H1 (cell line): ENCODE data around the gene LAMB1. TPM values are rescaled to one million over a fixed set of nuclear protein-coding genes. Genes with fewer than 3 reads are reported as not detected.

Experiments
- CTCF ChIA-PET: fragments of 300-600 bp; sonication (Branson Sonifier 250); formaldehyde crosslinking; loops from one replicate; lab custom pipeline; 2021; ENCODE audit not compliant: partially characterized antibody; lab: Charles Lee
- POLR2A ChIA-PET: fragments of 300-600 bp; sonication (Branson Sonifier 250); formaldehyde crosslinking; loops from one replicate; lab custom pipeline; 2021; ENCODE audit warnings: inconsistent platforms; ENCODE audit not compliant: partially characterized antibody; lab: Charles Lee
- DNase-seq, 2 experiments: peaks; one replicate each; pipeline versions ENCODE4 v3.0.0 to v3.0.0-alpha.2; 2010 to 2022; ENCODE audit warnings: low spot score in 2 of 2, low read depth in 1 of 2, mixed read lengths in 1 of 2
- FAIRE-seq: peaks from 2 replicates; lab custom pipeline; 2011; peaks lifted over from hg19 to GRCh38; lab: Jason Lieb, UNC
- H2AFZ ChIP-seq: 2 replicates; pipeline ENCODE4 v1.8.1; 2012; ENCODE audit warnings: low read length, inconsistent platforms
- H2AK5ac ChIP-seq: 2 replicates; pipeline ENCODE4 v1.6.1; 2013; ENCODE audit warnings: low read depth, low read length
- H2BK120ac ChIP-seq: replicated peaks from 2 replicates; pipeline ENCODE3; 2013; ENCODE audit warnings: low read depth, low read length, inconsistent platforms
- H2BK12ac ChIP-seq: 2 replicates; pipeline ENCODE4 v1.6.1; 2013; ENCODE audit warnings: low read depth, low read length
- H2BK15ac ChIP-seq: 2 replicates; pipeline ENCODE4 v1.6.1; 2013; ENCODE audit warnings: low read length
- H2BK20ac ChIP-seq: 2 replicates; pipeline ENCODE4 v1.6.1; 2013; ENCODE audit warnings: low read length
- H2BK5ac ChIP-seq: 2 replicates; pipeline ENCODE4 v1.6.1; 2013; ENCODE audit warnings: low read depth, low read length
- H3K14ac ChIP-seq: 2 replicates; pipeline ENCODE4 v1.6.1; 2013; ENCODE audit warnings: inconsistent platforms; ENCODE audit not compliant: insufficient read length
- H3K18ac ChIP-seq: 2 replicates; pipeline ENCODE4 v1.6.1; 2013; ENCODE audit warnings: low read length; ENCODE audit errors: extremely low read depth
- H3K23ac ChIP-seq: 2 replicates; pipeline ENCODE4 v1.6.1; 2013; ENCODE audit warnings: inconsistent platforms; ENCODE audit not compliant: insufficient read length
- H3K23me2 ChIP-seq: 2 replicates; pipeline ENCODE4 v1.6.1; 2013; ENCODE audit warnings: low read depth, low read length
- H3K27ac ChIP-seq: 2 replicates; pipeline ENCODE4 v1.6.1; 2011; ENCODE audit warnings: low read depth, low read length, inconsistent platforms
- H3K27me3 ChIP-seq, 4 experiments: replicated peaks in 1 of 4; 1 replicate in 1 of 4; 2 replicates in 3 of 4; pipeline versions ENCODE4 v1.6.1 to v1.8.1; 2011 to 2013; ENCODE audit warnings: low read length in 3 of 4, mild to moderate bottlenecking in 3 of 4, inconsistent platforms in 2 of 4, mixed read lengths in 2 of 4, moderate library complexity in 1 of 4; ENCODE audit not compliant: control insufficient read depth in 3 of 4, insufficient read depth in 3 of 4; ENCODE audit errors: extremely low read depth in 1 of 4
- H3K36me3 ChIP-seq, 4 experiments: 2 replicates each; pipeline versions ENCODE4 v1.6.1 to v1.8.1; 2011 to 2013; ENCODE audit warnings: mild to moderate bottlenecking in 4 of 4, low read length in 3 of 4, moderate library complexity in 2 of 4, control low read depth in 1 of 4, inconsistent platforms in 1 of 4; ENCODE audit not compliant: insufficient read depth in 4 of 4, control insufficient read depth in 2 of 4
- H3K4ac ChIP-seq: replicated peaks from 2 replicates; pipeline ENCODE3; 2013; ENCODE audit warnings: low read length, low read depth, mixed read lengths, inconsistent platforms; ENCODE audit not compliant: insufficient read length
- H3K4me1 ChIP-seq, 4 experiments: replicated peaks in 1 of 4; 1 replicate in 1 of 4; 2 replicates in 3 of 4; pipeline versions ENCODE4 v1.6.1 to v1.8.1; 2011 to 2013; ENCODE audit warnings: low read length in 3 of 4, inconsistent platforms in 2 of 4, mixed read lengths in 1 of 4; ENCODE audit not compliant: insufficient read depth in 4 of 4, control insufficient read depth in 3 of 4
- H3K4me2 ChIP-seq, 2 experiments: 2 replicates each; pipeline versions ENCODE4 v1.6.1 to v1.8.1; 2011 to 2013; ENCODE audit warnings: low read depth in 2 of 2, low read length in 2 of 2, control low read depth in 1 of 2, inconsistent platforms in 1 of 2, mild to moderate bottlenecking in 1 of 2; ENCODE audit not compliant: insufficient read depth in 1 of 2
- H3K4me3 ChIP-seq, 4 experiments: fragments of 200-600, 300-600 bp in 1 of 4; sonication (generic), shearing (Covaris generic), sonication (Bioruptor Twin) in 1 of 4; 2 replicates each; pipeline versions ENCODE4 v1.5.1 to v1.8.1; 2011 to 2016; ENCODE audit warnings: low read length in 4 of 4, low read depth in 3 of 4, control low read depth in 2 of 4, inconsistent platforms in 2 of 4, mild to moderate bottlenecking in 2 of 4, mixed read lengths in 1 of 4, moderate library complexity in 1 of 4; ENCODE audit not compliant: insufficient read depth in 2 of 4; ENCODE audit errors: extremely low read depth in 1 of 4
- H3K56ac ChIP-seq: replicated peaks from 2 replicates; pipeline ENCODE3; 2013; ENCODE audit warnings: low read depth, mild to moderate bottlenecking, mixed read lengths, low read length, inconsistent platforms; ENCODE audit not compliant: insufficient read length
- H3K79me1 ChIP-seq: 2 replicates; pipeline ENCODE4 v1.6.1; 2013; ENCODE audit warnings: low read depth, low read length, control low read depth
- H3K79me2 ChIP-seq, 2 experiments: 2 replicates each; pipeline versions ENCODE4 v1.6.1 to v1.8.1; 2012 to 2013; ENCODE audit warnings: low read length in 2 of 2, mild to moderate bottlenecking in 2 of 2, inconsistent platforms in 1 of 2; ENCODE audit not compliant: insufficient read depth in 2 of 2, control insufficient read depth in 1 of 2
- H3K9ac ChIP-seq, 4 experiments: replicated peaks in 1 of 4; 1 replicate in 1 of 4; 2 replicates in 3 of 4; pipeline versions ENCODE4 v1.6.1 to v1.8.1; 2011 to 2013; ENCODE audit warnings: low read depth in 3 of 4, low read length in 3 of 4, control low read depth in 2 of 4, mild to moderate bottlenecking in 2 of 4, moderate library complexity in 2 of 4, inconsistent platforms in 1 of 4; ENCODE audit errors: extremely low read depth in 1 of 4
- H3K9me3 ChIP-seq, 2 experiments: 2 replicates each; pipeline versions ENCODE4 v1.6.1 to v1.8.1; 2012 to 2013; ENCODE audit warnings: mild to moderate bottlenecking in 2 of 2, moderate library complexity in 2 of 2, control low read depth in 1 of 2, inconsistent platforms in 1 of 2, low read depth in 1 of 2, low read length in 1 of 2, mixed read lengths in 1 of 2; ENCODE audit not compliant: insufficient read depth in 2 of 2
- H4K20me1 ChIP-seq, 2 experiments: replicated peaks in 1 of 2; 2 replicates each; pipeline versions ENCODE3 to v1.8.1; 2011 to 2013; ENCODE audit warnings: inconsistent platforms in 2 of 2, low read length in 2 of 2, mild to moderate bottlenecking in 1 of 2; ENCODE audit not compliant: insufficient read depth in 2 of 2, control insufficient read depth in 1 of 2
- H4K5ac ChIP-seq: 2 replicates; pipeline ENCODE4 v1.6.1; 2013; ENCODE audit warnings: low read length, low read depth, mixed read lengths, inconsistent platforms; ENCODE audit not compliant: insufficient read length
- H4K8ac ChIP-seq: 2 replicates; pipeline ENCODE4 v1.8.0; 2013; ENCODE audit warnings: mild to moderate bottlenecking, moderate library complexity, low read length, inconsistent platforms; ENCODE audit not compliant: insufficient read depth; ENCODE audit errors: extremely low read depth
- H4K91ac ChIP-seq: replicated peaks from 2 replicates; pipeline ENCODE3; 2013; ENCODE audit warnings: low read length, mixed read lengths, inconsistent platforms; ENCODE audit not compliant: insufficient read length
- GABPA ChIP-seq: IDR thresholded peaks from 2 replicates; pipeline ENCODE4 v1.6.1; 2011; ENCODE audit warnings: mild to moderate bottlenecking, low read length, moderate library complexity, borderline replicate concordance; ENCODE audit not compliant: insufficient read depth
- HDAC6 ChIP-seq: IDR thresholded peaks from one replicate; pipeline ENCODE4 v1.7.1; 2012; ENCODE audit warnings: low read depth, mild to moderate bottlenecking, inconsistent platforms, low read length, moderate library complexity
- RNF2 ChIP-seq: fragments of 200-900, 300-1000 bp; sonication (generic); IDR thresholded peaks from 2 replicates; pipeline ENCODE4 v1.7.1; 2016; ENCODE audit warnings: borderline replicate concordance, low read depth, mild to moderate bottlenecking, antibody characterized with exemption, low read length; ENCODE audit not compliant: poor library complexity, severe bottlenecking; ENCODE audit errors: missing control alignments
- SP1 ChIP-seq: IDR thresholded peaks from 2 replicates; pipeline ENCODE4 v1.6.1; 2011; ENCODE audit warnings: low read depth, low read length
- TAF1 ChIP-seq: IDR thresholded peaks from 2 replicates; pipeline ENCODE4 v1.6.1; 2011; ENCODE audit warnings: mild to moderate bottlenecking, low read depth, low read length
- TEAD4 ChIP-seq: IDR thresholded peaks from 2 replicates; pipeline ENCODE4 v1.6.1; 2012; ENCODE audit warnings: low read depth, low read length, inconsistent platforms, mixed read lengths
- WGBS, 2 experiments: shearing (Covaris generic) in 1 of 2; methylation state at CpG; one replicate each; pipeline versions ENCODE4 v1.1.6 to v1.1.7; 2013 to 2015; ENCODE audit warnings: low lambda C conversion rate in 2 of 2, mixed read lengths in 2 of 2, inconsistent platforms in 1 of 2, low coverage in 1 of 2, missing lambda C conversion rate in 1 of 2; ENCODE audit not compliant: insufficient replicate concordance in 2 of 2, insufficient coverage in 1 of 2, insufficient read length in 1 of 2; ENCODE audit errors: extremely low coverage in 1 of 2, missing lambda C conversion rate in 1 of 2; 5-methylcytosine and 5-hydroxymethylcytosine counted together
- polyA plus RNA-seq, 7 experiments: library from polyadenylated mRNA; depleted of rRNA in 3 of 7; stranded (reverse) in 5 of 7; unstranded in 2 of 7; fragments of >200 nt in 5 of 7; fragments of 200-250 nt in 2 of 7; gene quantifications; 1 replicate in 5 of 7; 2 replicates in 1 of 7; 4 replicates in 1 of 7; pipeline versions ENCODE4 v1.2.1 to v1.2.3, GENCODE V29; 2011 to 2013; ENCODE audit warnings: missing spikeins in 2 of 7, mixed read lengths in 2 of 7
- total RNA-seq: library from RNA; stranded (reverse); fragmentation: NEBNext Ultra II Directional; extraction: Animal tissue kit (Norgen Biotek cat#: 25700); gene quantifications from 2 replicates; pipeline ENCODE4 v1.2.1, GENCODE V29; 2021

LAMB1 gene
- total and polyA plus RNA-seq, 2 of the 8 experiments (the other 6 are each of a cell fraction or from before 2014, with no cell fraction given): 31.9 to 38.5 TPM

DNA sequence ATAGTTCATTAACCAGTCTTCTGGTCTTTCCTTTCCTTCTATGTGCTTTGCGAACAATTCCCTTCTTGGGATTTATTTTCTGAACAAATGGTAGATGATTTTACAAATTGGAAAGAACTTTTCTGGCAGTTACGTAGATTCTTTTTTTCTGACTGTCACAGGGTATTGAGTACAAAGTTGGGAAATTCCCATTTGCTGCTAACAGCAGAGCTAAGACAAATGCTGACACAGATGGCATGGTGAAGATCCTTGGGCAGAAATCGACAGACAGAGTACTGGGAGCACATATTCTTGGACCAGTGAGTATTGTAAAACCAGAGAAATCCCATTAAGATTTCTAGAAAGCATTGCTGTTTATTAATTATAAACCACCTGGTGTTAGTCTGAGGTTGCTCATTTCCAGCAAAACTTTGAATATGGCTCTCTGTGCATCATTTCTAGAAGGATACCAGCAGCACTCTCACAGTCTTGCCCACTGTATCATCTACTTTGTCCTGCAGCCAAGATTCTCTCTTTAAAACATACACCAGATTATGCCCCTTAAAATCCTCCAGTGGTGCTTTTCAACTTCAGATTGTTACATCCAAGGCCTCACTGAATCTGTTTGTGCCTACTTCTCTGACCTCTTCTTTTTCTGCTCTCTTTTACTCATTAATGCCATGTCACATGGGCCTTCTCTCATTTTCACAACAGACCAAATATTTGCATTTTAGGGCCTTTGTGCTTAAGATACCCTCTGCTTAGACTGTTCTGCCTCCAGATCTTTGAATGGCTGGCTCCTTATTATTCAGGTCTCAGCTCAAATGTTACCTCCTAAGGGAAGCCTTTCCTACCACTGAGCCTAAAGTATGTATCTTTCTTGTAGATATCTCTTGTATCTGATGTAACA, 85.0 kb downstream of the LAMB1 start:
- H3K36me3 ChIP-seq: peaks cover 8 to 55% (median 21%) of the 10 kb centered on the region in 4 experiments
- POLR2A ChIA-PET: interaction anchor here (1.7 kb wide), 1 partner anchor 9 kb away, joined by 8 read pairs; no protein-coding TSS in a partner anchor
- no peak overlapping the region for H3K56ac ChIP-seq
- H3K23me2 ChIP-seq: 0 out of 2 replicates have a peak, but pooled peaks cover 1% of the 10 kb centered on the region
- H2BK5ac ChIP-seq: no peak overlapping the region
- H2AFZ ChIP-seq: no peak overlapping the region
- CTCF ChIA-PET: interaction anchor here (1.0 to 2.3 kb wide), 4 partner anchors 17 to 115 kb away, joined by 3 to 10 read pairs (median 3); no protein-coding TSS in a partner anchor
- no peak overlapping the region for H4K91ac ChIP-seq
- FAIRE-seq: no peak
- H2AK5ac ChIP-seq: no peak overlapping the region
- no peak for TF ChIP-seq GABPA
- TF ChIP-seq SP1: no peak
- no peak for TF ChIP-seq TEAD4
- TF ChIP-seq HDAC6: no peak
- TF ChIP-seq TAF1: no peak
- no peak for TF ChIP-seq RNF2
- TF ChIP-seq, all 59 proteins: peak for 0
- Histone ChIP-seq H4K5ac (no peak overlapping the region), H3K27ac (no peak overlapping the region), H4K20me1 (peaks cover 0 to 2% of the 10 kb centered on the region in 2 experiments), H2BK15ac (no peak overlapping the region), H2BK120ac (no peak overlapping the region), H3K9ac (no peak overlapping the region), H2BK12ac (no peak overlapping the region), H3K79me1 (no peaks in the 10 kb centered on the region; the same call in 1 of the 2 replicates), H2BK20ac (no peak overlapping the region), H3K9me3 (no peaks in the 10 kb centered on the region), H3K23ac (no peak overlapping the region), H3K18ac (no peak overlapping the region), H3K4me1 (no peaks in the 10 kb centered on the region), H3K14ac (no peak overlapping the region), H3K4ac (no peak overlapping the region), H3K27me3 (no peaks in the 10 kb centered on the region), H3K4me3 (no peak overlapping the region), H3K79me2 (peaks cover 0 to 3% of the 10 kb centered on the region in 2 experiments; a peak in 1 of 4 replicates), H4K8ac (no peak overlapping the region), H3K4me2 (no peak overlapping the region)
- 86% methylated on average over 3 of the region's 3 CpGs; no CpG with 5 or more reads in 1 of the 2 experiments for whole genome bisulfite sequencing, 2 experiments
- DNase-seq: no peak
